ENCODE results near the gene APBB1. TPM values are rescaled to one million over a fixed set of nuclear protein-coding genes. Genes with fewer than 3 reads are reported as not detected.

APBB1 gene
- total and polyA plus RNA-seq, 9 of the 15 experiments (the other 6 are each of a cell fraction or from before 2014, with no cell fraction given) = 0.04 to 0.73 (median 0.40) TPM

DNA sequence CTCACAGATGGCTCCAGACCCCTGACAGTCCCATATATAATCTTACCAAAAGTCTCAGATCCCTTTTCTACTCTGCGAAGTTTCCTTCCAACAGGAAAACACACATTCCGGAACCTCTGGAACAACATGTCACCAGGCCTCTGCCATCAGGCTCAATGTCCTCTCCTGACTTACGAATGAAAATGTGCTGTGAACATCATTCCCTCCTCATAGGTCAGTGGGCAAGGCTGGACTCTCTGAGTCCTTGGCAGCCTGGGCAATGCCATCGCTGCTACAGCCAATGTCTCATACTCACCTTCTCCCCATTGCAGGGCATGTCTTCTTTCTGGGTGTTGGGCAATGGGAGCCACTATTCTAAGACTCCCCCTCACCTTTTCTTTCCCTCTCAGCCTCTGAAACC, 23.5 kb upstream of the APBB1 start:
- intact Hi-C loops (cut with micrococcal nuclease) = loop anchor here (5.0 kb wide), 1 partner anchor 260 kb away; no protein-coding TSS in a partner anchor
- ATAC-seq (no peak), FAIRE-seq (no peak), DNase-seq (ENCODE audit: extremely low read depth in 1 of 4, low spot score in 3 of 4) (no peak)
- Histone ChIP-seq H3K4me3 (no peak overlapping the region), H3K4me2 (ENCODE audit: insufficient read depth, low read length) (no peak overlapping the region), H3K4me1 (replicated peaks in 1 of 2; ENCODE audit: control insufficient read depth in 2 of 2, insufficient read depth in 2 of 2, low read length in 2 of 2) (peaks cover 10% of the 10 kb centered on the region in 2 experiments; a peak in 3 of 5 replicates), H3K9ac (ENCODE audit: insufficient read depth in 1 of 2, low read depth in 2 of 2, low read length in 2 of 2) (no peak overlapping the region), H3K9me1 (ENCODE audit: control insufficient read depth, insufficient read depth, low read length) (no peaks in the 10 kb centered on the region), H3K79me2 (ENCODE audit: control insufficient read depth, insufficient read depth, low read length) (no peaks in the 10 kb centered on the region), H2AFZ (ENCODE audit: low read depth, low read length) (no peak overlapping the region), H3K27me3 (ENCODE audit: control insufficient read depth in 2 of 2, insufficient read depth in 2 of 2, low read length in 2 of 2) (0 out of 5 replicates have a peak, but pooled peaks cover 0 to 2% of the 10 kb centered on the region in 2 experiments), H3K27ac (ENCODE audit: extremely low read depth, low read depth, low read length) (no peak overlapping the region), H3K9me3 (replicated peaks; ENCODE audit: control insufficient read depth, insufficient read depth, low read depth, low read length) (no peaks in the 10 kb centered on the region), H3K36me3 (ENCODE audit: control insufficient read depth, insufficient read depth, low read length) (no peaks in the 10 kb centered on the region), H4K20me1 (replicated peaks; ENCODE audit: control insufficient read depth, insufficient read depth, low read length) (no peaks in the 10 kb centered on the region)
- WGBS (ENCODE audit: insufficient coverage, low coverage, missing lambda C conversion rate) = 51% methylated on average over 4 of the region's 4 CpGs
- no TSS peak for BruUV-seq (replicated peaks)
- CTCF ChIA-PET (ENCODE audit: low intra/inter-chr PET ratio) = interaction anchor here (3.5 kb wide), 1 partner anchor 63 kb away, joined by 21 read pairs; no protein-coding TSS in a partner anchor
- no peak for TF ChIP-seq E2F6 (IDR thresholded peaks at IDR 0.05; ENCODE audit: borderline replicate concordance in 1 of 2, extremely low read depth in 1 of 2, insufficient read depth in 1 of 2, insufficient read length in 1 of 2, low read depth in 1 of 2, low read length in 1 of 2, poor library complexity in 1 of 2, severe bottlenecking in 1 of 2)
- TF ChIP-seq NONO (IDR thresholded peaks at IDR 0.05; ENCODE audit: low read depth in 2 of 2, low read length in 1 of 2) = no peak
- TF ChIP-seq TCF7L2 (IDR thresholded peaks at IDR 0.05; ENCODE audit: low read depth, low read length) = no peak
- no peak for TF ChIP-seq KAT2B (IDR thresholded peaks at IDR 0.05; ENCODE audit: low read depth, low read length)
- no peak for TF ChIP-seq EZH2 (IDR thresholded peaks at IDR 0.05; ENCODE audit: borderline replicate concordance, low read depth, low read length)
- TF ChIP-seq, protein P1, sequence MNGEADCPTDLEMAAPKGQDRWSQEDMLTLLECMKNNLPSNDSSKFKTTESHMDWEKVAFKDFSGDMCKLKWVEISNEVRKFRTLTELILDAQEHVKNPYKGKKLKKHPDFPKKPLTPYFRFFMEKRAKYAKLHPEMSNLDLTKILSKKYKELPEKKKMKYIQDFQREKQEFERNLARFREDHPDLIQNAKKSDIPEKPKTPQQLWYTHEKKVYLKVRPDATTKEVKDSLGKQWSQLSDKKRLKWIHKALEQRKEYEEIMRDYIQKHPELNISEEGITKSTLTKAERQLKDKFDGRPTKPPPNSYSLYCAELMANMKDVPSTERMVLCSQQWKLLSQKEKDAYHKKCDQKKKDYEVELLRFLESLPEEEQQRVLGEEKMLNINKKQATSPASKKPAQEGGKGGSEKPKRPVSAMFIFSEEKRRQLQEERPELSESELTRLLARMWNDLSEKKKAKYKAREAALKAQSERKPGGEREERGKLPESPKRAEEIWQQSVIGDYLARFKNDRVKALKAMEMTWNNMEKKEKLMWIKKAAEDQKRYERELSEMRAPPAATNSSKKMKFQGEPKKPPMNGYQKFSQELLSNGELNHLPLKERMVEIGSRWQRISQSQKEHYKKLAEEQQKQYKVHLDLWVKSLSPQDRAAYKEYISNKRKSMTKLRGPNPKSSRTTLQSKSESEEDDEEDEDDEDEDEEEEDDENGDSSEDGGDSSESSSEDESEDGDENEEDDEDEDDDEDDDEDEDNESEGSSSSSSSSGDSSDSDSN (IDR thresholded peaks at IDR 0.05; ENCODE audit: borderline replicate concordance in 1 of 2, low read depth in 2 of 2, low read length in 2 of 2) = no peak
- TF ChIP-seq PURB (CRISPR knock-in tag; IDR thresholded peaks at IDR 0.05; ENCODE audit: low read depth) = no peak
- no peak for TF ChIP-seq ZBTB17 (CRISPR knock-in tag; IDR thresholded peaks at IDR 0.05)
- in situ Hi-C loops (cut with MboI) = loop anchor here (5.0 kb wide), 1 partner anchor 65 kb away; no protein-coding TSS in a partner anchor
- POLR2A ChIA-PET = interaction anchor here (0.8 to 1.8 kb wide), 3 partner anchors 9 to 63 kb away, joined by 3 to 11 read pairs (median 3); no protein-coding TSS in a partner anchor

All from K562 (cell line).